ENCODE measurements around the gene CACYBP. TPM values are rescaled to one million over a fixed set of nuclear protein-coding genes. Genes with fewer than 3 reads are reported as not detected.

CACYBP gene, protein sequence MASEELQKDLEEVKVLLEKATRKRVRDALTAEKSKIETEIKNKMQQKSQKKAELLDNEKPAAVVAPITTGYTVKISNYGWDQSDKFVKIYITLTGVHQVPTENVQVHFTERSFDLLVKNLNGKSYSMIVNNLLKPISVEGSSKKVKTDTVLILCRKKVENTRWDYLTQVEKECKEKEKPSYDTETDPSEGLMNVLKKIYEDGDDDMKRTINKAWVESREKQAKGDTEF
- total RNA-seq: 149 and 173 TPM in 2 replicates
- polyA plus RNA-seq: 14.7 and 29.5 TPM in 2 replicates
- 53.5 and 62.5 TPM in 2 replicates for polyA plus RNA-seq (2011; cell fraction: cytosol; rRNA removed)
- 24.4 and 34.4 TPM in 2 replicates for polyA plus RNA-seq (2011; cell fraction: nucleus; rRNA removed)
- polyA plus RNA-seq (2012): 170 and 180 TPM in 2 replicates
- polyA minus RNA-seq: 6.7 and 7.0 TPM in 2 replicates
- polyA minus RNA-seq (2011; cell fraction: cytosol; rRNA and poly(A)+ RNA removed): 54.7 TPM
- 10.7 and 13.4 TPM in 2 replicates for polyA minus RNA-seq (2011; cell fraction: nucleus; rRNA and poly(A)+ RNA removed)
- percentile 89 among the genes with signal in this experiment for Bru-seq, nascent RNA
- BruChase-seq, experiment 1, labeled RNA remaining after a 6-hour chase: percentile 94 among the genes with signal in this experiment
- BruChase-seq, experiment 2, labeled RNA remaining after a 2-hour chase: percentile 80 among the genes with signal in this experiment
- long read RNA-seq, transcript CACYBP-201 (6 exons, 2,766 nt): major isoform, 560 of 617 reads
- long read RNA-seq, transcript CACYBP-202 (6 exons, 1,059 nt): minor isoform, 11 of 617 reads
- long read RNA-seq, transcript CACYBP-209 (6 exons, 2,835 nt): minor isoform, 22 of 617 reads
- long read RNA-seq, partial matches to known transcripts: 2 of 617 reads
- long read RNA-seq, other reads (novel, unspliced or antisense): 20 of 617 reads

DNA sequence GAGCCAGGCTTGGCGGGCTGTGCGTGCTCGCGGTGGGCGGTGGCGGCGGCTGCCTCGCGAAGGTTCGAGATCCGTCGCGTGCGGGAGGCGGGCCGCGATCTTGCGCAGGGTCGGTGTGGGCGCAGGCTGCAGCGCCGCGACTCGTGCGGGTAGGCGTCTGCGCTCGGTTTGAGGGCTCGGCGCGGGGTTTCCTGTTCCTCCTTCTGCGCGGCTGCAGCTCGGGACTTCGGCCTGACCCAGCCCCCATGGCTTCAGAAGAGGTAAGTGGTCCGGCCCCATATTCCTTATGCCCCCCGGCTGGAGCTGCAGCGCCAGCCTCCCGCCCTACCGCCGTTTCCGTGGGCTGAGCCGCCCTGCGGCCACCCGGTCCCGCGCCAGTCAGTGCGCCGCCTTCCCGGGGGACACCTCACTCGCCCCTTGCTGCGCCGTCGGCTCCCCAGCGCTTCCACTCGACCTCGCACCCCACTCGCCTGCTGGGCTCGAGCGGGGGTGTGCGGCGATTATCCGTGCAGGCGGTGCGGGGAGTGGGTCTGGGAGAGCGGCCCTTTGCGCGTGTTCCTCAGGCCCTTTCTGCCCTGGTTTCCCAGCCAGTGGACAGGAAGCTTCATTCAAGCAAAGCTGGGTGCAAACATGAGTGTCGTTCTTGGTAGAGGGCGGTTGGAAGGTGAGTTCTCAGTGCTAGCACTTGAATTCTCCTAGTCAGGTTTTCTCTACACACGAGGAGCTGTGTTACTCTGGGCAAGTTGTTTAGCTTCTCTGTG is at the start of gene CACYBP:
TSS of gene CACYBP (plus strand) at position 12 of the 761 bp plus-strand sequence. CDS start at position 246, 234 bp downstream.
- Histone ChIP-seq H2AFZ (ENCODE audit: low read depth, low read length) (peak within 1 kb of the TSS; percentile 42), H3K4me1 (ENCODE audit: control insufficient read depth, extremely low read depth, insufficient read depth, low read length) (peaks cover 32% of the 10 kb centered on the region), H3K79me2 (ENCODE audit: control insufficient read depth, insufficient read depth, low read length) (peaks cover 52% of the 10 kb centered on the region), H3K9ac (replicated peaks; ENCODE audit: extremely low read depth, insufficient read depth, low read length) (peak within 1 kb of the TSS; percentile 96), H3K27ac (ENCODE audit: insufficient read depth, low read depth, low read length) (peak within 1 kb of the TSS; percentile 90), H3K4me3 (replicated peaks in 1 of 3; ENCODE audit: insufficient read depth in 1 of 3, low read depth in 1 of 3, low read length in 3 of 3) (peak within 1 kb of the TSS; percentile 71 to 98 (median 95)), H3K27me3 (ENCODE audit: control insufficient read depth in 2 of 2, insufficient read depth in 2 of 2, low read length in 2 of 2) (no peaks in the 10 kb centered on the region), H3K36me3 (ENCODE audit: control insufficient read depth in 2 of 2, extremely low read depth in 1 of 2, insufficient read depth in 2 of 2, low read length in 2 of 2) (no peaks in the 10 kb centered on the region), H3K9me1 (replicated peaks; ENCODE audit: control insufficient read depth, extremely low read depth, insufficient read depth, low read length) (no peaks in the 10 kb centered on the region), H3K9me3 (replicated peaks; ENCODE audit: control insufficient read depth, insufficient read depth, low read length) (no peaks in the 10 kb centered on the region), H4K20me1 (replicated peaks; ENCODE audit: control insufficient read depth, extremely low read depth, insufficient read depth, low read length) (peaks cover 3% of the 10 kb centered on the region), H3K4me2 (ENCODE audit: insufficient read depth, low read length) (peak within 1 kb of the TSS; percentile 95)
- intact Hi-C loops (cut with micrococcal nuclease): loop anchor here (1.0 to 5.0 kb wide), 4 partner anchors 10 to 1133 kb away; partner anchors contain the start of genes GAS5, MRPS14 and ZBTB37
- peak; percentile 66 for TF ChIP-seq POLR2AphosphoS5 (IDR thresholded peaks at IDR 0.05; ENCODE audit: insufficient read depth, low read depth, low read length)
- TF ChIP-seq, protein P1, sequence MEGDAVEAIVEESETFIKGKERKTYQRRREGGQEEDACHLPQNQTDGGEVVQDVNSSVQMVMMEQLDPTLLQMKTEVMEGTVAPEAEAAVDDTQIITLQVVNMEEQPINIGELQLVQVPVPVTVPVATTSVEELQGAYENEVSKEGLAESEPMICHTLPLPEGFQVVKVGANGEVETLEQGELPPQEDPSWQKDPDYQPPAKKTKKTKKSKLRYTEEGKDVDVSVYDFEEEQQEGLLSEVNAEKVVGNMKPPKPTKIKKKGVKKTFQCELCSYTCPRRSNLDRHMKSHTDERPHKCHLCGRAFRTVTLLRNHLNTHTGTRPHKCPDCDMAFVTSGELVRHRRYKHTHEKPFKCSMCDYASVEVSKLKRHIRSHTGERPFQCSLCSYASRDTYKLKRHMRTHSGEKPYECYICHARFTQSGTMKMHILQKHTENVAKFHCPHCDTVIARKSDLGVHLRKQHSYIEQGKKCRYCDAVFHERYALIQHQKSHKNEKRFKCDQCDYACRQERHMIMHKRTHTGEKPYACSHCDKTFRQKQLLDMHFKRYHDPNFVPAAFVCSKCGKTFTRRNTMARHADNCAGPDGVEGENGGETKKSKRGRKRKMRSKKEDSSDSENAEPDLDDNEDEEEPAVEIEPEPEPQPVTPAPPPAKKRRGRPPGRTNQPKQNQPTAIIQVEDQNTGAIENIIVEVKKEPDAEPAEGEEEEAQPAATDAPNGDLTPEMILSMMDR (IDR thresholded peaks at IDR 0.05; ENCODE audit: extremely low read depth in 1 of 2, insufficient read depth in 1 of 2, low read depth in 1 of 2, low read length in 2 of 2): peak in 1 of 2 donors; percentile 1
- no peak for TF ChIP-seq FOS (IDR thresholded peaks at IDR 0.05; ENCODE audit: borderline replicate concordance, insufficient read depth, low read length)
- TF ChIP-seq EZH2 (IDR thresholded peaks at IDR 0.05; ENCODE audit: borderline replicate concordance, low read depth, low read length, severe bottlenecking): no peak
- TF ChIP-seq GATA2 (IDR thresholded peaks at IDR 0.05; ENCODE audit: insufficient read depth, insufficient read length, low read depth, low read length): no peak
- TF ChIP-seq JUN (IDR thresholded peaks at IDR 0.05; ENCODE audit: borderline replicate concordance, insufficient read depth, insufficient read length, low read depth): no peak
- TF ChIP-seq POLR2A (IDR thresholded peaks at IDR 0.05; ENCODE audit: low read depth, low read length): no peak
- TF ChIP-seq, protein P2, sequence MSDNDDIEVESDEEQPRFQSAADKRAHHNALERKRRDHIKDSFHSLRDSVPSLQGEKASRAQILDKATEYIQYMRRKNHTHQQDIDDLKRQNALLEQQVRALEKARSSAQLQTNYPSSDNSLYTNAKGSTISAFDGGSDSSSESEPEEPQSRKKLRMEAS (IDR thresholded peaks at IDR 0.05; ENCODE audit: insufficient read depth, insufficient read length): peak; percentile 68
- TF ChIP-seq MYC (IDR thresholded peaks at IDR 0.05; ENCODE audit: low read depth, low read length): peak; percentile 76
- POLR2A ChIA-PET: interaction anchor here (0.9 to 3.0 kb wide), 2 partner anchors 13 to 23 kb away, joined by 3 to 20 read pairs; partner anchors contain the start of gene MRPS14
- DNase-seq (ENCODE audit: low read depth, low spot score) (peak; percentile 54), FAIRE-seq (no peak)
- TSS peak; percentile 18 for BruUV-seq (replicated peaks)
- CTCF ChIA-PET: interaction anchor here (0.9 to 6.1 kb wide), 8 partner anchors 16 to 235 kb away, joined by 3 to 50 read pairs (median 4); partner anchors contain the start of gene MRPS14
- dilution Hi-C loops (cut with MboI; ENCODE audit: extremely low pct_ligation_motif_present, low sequenced_read_pairs): no loop called here
